Stimulated activated CD4-positive, alpha-beta T cell treated with anti-CD3 and anti-CD28 coated beads, TNF-alpha, amount 100 ng/mL, for 24 hours (primary cell): ENCODE data around the gene LYRM9.
"Not testable (repeated sequence)": the region's sequence is repeated elsewhere in the genome, so short reads cannot be mapped to it uniquely, and the experiment has no call there.

Experiments
- DNase-seq, 3 experiments: peaks; one replicate each; pipeline ENCODE4 v3.0.0-alpha.2; 2020; ENCODE audit warnings: low read depth in 3 of 3

Gene LYRM9

DNA sequence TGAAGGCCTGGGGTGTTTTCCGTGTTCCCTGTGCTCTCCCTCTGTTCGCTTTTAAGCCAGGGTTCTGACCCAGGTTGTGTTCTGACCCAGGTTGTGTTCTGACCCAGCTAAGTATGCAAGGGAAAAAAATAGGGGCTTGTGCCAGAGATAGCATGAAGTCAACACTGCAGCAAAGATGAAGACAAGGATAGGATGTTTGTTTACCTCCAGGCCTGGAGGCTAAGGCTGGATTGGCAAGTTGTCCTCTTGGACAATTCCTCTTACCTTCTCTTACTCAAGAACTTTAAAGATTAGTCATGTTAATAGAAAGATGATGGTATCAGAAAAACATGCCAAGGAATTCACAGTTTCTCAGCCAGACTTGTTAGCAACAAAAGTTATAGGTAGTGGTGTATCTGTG lies 19.4 kb downstream of the LYRM9 start:
- DNase-seq: no peak

DNA sequence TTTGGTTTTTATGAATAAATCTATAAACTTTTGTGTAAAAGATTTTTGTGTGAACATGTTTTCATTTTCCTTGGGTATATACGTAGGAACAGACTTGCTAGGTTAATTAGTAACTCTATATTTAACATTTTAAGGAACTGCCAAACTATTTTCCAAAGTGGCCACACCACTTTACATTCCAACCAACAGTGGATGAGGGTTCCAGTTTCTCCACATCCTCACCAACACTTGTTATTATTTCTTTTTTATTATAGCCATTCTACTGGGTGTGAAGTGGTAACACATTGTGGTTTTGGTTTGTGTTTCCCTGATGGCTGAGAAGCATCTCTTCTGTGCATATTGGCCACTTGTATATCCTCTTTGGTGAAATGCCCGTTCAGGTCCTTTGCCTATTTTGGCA lies 20.0 kb downstream of the LYRM9 start:
- no peak for DNase-seq

DNA sequence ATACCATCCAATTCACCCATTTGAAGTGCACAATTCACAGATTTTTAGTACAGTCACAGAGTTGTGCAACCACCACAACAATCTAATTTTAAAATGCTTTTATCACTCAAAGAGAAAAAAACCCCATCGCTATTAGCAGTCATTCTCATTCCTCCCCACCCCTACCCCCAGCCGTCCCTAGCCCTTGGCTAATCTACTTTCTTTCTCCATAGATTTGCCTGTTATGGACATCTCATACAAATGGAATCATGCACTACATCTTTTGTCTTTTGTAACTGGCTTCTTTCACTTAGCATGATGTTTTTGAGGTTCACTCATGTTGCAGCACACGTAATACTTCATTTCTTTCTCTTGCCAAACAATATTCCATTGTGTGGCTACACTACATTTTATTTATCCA lies 20.4 kb downstream of the LYRM9 start:
- DNase-seq: no peak

DNA sequence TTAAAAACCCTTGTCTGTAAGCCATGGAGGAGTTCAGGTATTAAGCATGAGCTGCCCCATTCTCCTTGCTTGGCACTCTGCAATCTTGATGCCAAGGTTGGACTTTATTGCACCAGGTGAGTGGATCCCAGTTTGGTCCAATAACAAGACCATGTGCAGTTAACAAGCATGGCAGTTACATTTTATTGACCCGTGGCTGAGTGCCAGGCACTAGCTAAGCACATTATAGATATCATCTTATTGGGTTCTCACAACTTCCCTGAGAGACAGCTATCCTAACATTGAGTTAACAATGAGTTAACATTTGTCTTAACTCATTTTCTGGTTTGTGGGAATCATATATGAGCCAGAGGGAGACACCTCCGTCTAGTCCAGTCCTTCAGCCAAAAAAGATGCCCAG lies 21.8 kb downstream of the LYRM9 start:
- DNase-seq: no peak

DNA sequence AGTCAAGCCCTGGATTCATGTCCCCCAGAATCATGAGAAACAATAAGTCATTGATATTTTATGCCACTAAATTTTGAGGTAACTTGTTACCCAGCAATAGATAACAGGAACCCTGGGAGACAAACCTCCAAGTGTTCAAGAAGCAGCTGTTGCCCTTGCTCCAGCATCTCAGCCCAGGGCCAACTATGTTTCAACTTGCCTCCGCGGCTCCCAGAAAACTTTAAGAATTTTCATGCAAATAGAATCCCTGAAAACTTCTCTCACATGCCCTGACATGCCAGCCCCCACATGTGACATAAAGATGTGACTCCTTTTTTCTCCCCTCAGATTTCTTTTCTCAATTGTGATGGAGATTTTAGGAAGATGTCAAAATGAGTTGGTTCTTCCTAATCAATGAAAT lies 22.8 kb downstream of the LYRM9 start:
- no peak for DNase-seq

DNA sequence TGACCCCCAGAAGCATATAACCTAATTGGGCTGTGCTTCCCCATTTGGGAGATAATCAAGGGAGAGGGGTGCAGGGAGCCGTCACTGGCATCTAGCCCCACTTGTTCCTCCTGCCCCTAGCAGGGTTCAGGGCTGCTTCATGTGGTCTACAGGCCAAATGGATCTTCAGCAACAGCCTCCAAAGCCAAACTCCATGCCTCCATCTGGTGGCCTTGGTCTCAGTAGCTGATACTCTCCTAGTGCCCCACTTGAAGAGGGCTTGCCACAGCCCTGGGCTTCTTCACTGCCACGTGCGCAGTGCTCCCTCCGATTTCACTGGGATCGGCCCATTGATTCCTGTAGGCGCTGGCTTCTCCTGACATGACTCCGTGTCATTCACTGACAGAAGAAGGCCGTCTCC lies 24.6 kb downstream of the LYRM9 start:
- DNase-seq: no peak

DNA sequence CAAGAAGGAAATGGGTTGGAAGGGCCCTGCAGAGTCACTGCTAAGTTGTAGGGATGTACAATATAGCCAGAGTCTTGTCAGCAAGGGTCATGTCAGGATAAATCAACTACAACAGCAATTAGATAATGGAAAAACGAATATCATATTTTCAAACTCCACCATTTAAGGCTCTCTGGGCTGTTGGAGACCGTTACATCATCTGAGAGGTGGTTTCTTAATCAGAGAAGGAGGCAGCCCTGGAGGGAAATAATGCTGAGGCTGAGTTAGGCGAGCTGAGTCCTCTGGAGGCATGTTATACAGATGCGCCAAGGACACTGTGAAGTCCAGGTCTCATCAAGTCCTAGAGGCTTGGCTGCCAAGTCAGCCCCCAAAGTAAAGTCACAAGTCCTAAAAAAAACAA lies 30.3 kb downstream of the LYRM9 start:
- DNase-seq: no peak

DNA sequence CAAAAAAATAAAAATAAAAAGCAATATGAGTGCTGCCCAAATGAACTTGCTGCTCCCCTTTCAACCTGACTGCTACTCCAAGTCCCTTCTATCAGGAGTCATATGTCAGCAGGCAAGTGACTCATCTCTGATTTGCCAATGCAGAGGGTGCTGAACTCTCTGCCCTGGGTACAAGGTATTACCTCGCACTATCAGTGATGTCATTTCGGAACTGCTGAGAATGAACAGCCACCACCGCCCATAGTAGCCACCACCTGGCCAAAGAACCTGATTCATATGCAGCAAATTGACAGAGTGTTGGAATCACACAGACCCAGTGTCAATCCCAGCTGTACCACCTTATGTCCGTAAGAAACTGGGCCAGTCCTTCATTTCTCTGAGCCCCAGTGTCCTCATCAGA lies 31.2 kb downstream of the LYRM9 start:
- no peak for DNase-seq

DNA sequence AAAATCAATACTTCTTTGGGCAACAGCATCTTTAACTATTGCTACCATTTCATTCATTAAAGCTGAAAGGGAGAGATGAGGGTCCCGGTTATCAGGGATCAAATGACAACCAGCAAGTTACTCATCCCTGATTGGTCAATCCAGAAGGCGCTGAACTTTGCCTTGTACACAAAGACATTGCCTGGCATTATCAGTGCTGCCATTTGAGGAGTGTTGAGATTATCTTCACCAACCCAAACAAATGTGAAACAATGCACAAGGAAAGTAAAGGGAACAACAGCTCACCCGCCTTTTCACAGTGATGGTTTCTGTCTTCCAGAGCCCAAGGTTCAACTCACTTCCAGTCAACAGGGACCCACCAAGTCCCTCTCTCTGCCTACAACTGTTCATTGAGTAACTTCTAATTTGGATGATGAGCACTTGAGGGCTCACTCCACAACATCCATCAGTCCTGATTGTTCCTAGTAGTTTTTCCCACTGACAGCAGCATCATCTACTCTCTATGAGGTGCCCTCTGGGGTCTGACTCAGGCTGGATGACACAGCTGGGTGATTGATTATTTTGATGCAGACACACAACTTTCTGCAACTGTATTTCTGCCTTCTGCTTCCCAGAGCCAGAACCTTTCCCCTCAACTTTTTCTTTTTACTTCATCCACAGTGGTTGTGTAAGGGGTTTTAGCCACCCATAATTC lies 32.0 kb downstream of the LYRM9 start:
- DNase-seq: no peak

DNA sequence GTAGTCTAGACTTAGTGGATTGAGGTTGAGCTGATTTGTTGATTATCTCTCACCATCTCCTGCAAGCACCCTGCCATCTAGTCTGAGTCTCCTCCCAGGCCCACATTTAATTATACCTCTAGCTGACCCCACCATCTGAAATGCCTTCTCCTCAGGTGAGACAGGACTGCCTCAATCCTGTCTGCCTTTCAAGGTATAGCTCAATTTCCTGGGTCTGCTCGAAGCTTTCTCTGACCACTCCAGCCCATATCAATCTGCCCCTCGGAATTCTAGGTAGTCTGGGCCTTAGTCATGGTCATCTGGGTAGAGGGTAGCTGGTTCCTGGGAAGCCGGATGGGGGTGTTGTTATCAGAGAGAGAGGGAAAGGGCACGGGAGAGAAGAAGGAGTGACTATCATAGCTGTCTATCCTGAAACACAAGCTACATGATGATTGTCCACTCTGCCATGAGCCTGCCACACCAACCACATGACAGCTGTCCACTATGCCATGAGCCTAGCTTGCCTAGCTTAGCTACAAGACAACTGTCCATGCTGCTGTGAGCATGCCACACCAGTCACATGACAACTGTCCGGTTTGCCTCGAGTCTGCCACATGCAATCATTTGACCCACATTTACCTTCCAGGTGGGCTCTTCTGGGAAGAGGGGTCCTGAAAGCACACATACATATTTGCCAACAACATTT lies 34.4 kb downstream of the LYRM9 start:
- DNase-seq: no peak

DNA sequence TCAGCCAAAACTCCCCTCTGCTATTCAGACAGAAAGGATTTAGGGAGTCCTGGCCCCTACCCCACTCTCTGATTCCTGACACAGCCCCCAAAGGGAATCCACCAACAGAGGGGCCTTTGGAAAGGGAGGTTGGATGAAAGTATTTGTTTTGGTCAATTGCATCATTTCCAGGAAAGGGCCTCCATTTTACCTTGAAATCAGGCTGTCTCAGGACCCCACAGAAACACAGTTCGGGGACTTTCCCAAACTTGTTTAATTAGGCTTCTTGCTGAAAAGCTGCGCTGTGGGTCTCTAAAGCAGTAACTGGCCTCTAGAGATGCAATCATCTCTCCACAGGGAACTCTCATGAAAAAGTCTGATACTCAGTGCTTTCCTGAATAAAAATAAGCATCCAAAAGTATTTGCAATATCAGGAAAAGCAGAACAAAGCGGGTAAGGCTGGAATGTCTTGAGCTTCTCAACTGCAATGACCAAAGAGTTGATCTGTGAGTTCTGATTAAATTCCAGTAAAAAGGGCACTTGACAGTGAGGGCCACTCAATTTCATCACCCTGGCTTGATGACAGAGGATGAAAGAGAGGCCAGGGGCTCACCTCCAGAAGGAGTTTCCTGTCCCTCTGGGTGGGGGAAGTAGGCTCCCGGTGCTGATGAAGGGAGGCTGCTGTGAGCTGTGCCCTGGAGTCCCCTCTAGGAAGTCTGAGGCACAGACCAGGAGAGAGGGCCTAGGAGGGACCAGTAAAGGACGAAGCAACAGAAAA lies 36.3 kb downstream of the LYRM9 start:
- no peak for DNase-seq

DNA sequence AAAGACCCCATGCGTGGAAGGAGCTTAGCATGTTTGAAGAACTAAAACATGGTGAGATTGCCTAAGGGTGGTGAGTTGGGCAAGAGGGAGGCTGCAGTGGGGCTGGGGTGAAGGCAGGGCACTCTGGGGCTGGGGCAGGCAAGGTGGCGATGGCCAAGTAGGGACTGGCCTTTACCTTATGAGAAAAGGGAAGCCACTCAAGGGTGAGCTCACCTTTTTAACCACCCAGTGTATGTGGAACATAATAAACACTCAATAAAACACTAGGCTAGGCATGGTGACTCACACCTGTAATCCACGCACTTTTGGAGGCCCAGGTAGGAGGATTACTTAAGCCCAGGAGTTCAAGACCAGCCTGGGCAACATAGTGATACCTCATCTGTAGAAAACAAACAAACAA lies 37.7 kb downstream of the LYRM9 start:
- DNase-seq: no peak

DNA sequence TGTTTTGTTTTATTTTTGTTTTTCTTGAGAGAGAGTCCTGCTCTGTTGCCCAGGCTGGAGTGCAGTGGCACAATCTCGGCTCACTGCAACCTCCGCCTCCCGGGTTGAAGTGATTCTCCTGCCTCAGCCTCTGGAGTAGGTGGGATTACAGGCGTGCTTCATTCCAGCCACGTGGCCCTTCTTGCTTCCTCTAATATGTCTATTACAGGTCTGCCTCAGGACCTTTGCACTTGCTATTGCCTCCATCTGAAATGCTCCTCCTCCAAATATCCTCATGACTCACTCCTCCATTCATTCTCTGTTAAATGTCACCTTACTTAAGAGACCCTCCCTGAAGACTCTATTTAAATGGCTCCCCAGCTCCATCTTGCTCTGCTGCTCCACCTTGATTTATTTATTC lies 39.0 kb downstream of the LYRM9 start:
- no peak for DNase-seq

DNA sequence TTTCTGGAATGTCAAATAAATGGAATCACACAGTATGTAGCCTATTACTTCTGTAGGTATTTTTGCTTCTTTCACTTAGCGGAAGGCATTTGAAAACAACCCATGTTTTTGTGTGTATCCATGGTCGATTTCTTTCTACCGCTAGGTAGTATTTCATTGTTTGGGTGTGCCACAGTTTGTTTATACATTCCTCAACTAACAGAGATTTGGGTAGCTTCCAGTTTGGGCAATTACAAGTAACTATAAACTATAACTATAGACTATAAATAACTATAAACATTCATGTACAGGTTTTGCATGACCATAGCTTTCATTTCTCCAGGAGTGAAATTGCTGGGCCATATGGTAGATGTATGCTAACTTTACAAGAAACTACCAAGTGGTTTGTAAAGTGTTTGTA lies 40.1 kb downstream of the LYRM9 start:
- DNase-seq: no peak

DNA sequence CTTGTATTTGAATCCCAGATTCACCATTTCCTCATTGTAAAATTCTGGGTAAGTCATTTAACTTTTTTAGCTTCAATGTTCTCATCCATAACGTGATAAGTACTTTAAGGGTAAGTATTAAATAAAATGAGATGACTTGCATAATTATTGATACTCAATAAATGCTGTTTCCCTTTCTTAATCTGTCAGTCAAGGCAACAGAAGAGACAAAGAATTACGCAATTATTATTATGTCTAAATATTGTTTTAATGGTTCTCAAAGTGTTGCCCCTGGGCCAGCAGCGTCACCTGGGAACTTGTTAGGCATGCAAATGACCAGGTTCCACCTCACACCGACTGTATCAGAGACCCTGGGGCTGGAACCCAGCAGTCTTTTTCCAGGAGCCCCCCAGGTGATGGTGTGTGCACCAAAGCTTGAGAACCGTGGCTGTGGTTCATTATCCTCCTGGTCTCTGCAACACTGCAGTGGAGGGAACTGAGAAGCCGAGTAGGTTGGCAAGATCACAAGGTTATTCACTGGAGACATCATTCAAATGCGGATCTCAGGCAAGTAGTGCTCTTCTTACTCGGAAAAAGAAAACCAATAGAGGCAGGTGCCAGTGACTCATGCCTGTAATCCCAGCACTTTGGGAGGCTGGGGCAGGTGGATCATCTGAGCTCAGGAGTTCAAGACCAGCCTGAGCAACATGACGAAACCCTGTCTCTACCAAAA lies 43.5 kb downstream of the LYRM9 start:
- DNase-seq: no peak

DNA sequence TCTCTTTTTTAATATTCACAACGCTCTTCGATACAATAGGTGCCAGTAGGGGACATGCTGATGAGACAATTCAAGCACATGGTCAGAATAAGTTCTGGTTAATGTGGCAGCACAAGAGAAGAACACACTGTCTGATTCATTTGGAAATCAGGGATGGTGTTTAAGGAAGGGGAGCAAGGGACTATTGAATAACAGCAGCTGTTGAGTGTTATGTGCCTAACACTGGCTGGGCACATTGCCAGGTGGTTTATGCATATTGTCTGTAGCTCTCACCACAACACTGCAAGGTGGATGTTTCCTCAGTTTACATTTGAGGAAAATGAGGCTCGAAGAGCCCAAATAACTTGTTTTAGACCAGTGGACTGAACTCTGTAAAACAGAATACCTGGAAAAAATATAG lies 44.2 kb downstream of the LYRM9 start:
- no peak for DNase-seq

DNA sequence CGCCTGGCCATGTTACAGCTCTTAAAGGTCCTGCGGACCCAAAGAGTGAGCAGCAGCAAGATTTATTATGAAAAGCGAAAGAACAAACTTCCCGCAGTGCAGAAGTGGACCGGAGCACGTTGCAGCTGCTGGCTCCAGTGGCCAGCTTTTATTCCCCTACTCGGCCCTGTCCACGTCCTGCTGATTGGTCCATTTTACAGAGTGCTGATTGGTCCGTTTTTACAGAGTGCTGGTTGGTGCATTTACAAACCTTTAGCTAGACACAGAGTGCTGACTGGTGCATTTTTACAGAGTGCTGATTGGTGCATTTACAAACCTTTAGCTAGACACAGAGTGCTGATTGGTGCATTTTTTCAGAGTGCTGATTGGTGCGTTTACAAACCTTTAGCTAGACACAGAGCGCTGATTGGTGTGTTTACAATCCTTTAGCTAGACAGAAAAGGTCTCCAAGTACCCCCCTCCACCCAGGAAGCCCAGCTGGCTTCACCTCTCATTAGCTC lies 46.3 kb downstream of the LYRM9 start:
- DNase-seq: not testable (repeated sequence)

DNA sequence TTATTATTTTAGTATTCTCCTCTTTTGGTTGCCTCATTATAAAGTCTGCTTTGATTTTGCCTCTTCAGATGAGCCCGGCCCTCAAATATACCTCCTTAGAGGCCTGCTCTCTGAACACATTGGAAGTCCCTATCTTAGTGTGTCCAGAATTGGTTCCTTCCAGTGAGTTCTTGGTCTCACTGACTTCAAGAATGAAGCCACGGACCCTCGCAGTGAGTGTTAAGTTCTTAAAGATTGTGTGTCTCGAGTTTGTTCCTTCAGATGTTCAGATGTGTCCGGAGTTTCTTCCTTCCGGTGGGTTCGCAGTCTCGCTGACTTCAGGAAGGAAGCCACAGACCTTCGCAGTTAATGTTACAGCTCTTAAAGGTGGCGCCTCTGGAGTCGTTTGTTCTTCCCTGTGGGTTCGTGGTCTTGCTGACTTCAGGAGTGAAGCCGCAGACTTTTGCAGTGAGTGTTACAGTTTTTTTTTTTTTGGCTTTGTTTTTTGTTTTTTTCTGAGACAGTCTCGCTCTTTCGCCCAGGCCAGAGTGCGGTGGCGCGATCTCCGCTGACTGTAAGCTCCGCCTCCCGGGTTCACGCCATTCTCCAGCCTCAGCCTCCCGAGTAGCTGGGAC lies 47.0 kb downstream of the LYRM9 start:
- DNase-seq: peak in 1 of 3 experiments; percentile 4

DNA sequence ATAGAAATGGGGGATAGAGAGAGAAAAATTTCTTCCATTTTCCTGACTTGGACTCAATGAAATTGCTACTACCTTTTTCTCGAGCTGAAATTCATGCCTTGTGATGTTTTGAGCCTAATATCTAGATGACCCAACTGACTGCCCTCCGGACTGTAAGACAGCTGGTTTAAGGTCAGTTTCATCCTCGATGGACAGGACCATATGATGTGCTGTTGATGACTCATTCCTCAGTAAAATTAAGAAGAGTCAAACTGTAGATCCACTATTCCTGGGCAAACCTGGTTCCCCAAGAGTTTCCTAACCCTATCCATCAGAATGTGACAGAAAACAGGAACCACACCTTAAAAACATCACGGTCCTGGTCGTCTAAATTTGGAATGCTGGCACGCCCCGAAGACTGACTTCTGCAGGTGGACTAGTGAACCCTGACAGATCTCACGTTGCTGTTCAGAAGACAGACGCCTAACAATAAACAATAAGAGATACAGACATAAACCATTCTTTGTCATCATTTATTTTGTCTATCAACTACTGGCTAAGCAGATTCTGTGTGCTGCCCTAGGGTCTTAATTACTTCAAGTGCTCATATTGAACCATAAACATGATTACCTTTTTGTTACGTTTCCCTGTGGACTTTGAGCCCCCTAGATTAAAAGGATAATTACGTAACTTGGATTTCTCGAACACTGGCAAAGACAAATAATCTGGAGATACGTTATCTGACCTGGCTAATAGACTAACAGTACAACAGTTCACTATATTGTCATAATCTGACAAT lies 47.7 kb downstream of the LYRM9 start:
- no peak for DNase-seq

DNA sequence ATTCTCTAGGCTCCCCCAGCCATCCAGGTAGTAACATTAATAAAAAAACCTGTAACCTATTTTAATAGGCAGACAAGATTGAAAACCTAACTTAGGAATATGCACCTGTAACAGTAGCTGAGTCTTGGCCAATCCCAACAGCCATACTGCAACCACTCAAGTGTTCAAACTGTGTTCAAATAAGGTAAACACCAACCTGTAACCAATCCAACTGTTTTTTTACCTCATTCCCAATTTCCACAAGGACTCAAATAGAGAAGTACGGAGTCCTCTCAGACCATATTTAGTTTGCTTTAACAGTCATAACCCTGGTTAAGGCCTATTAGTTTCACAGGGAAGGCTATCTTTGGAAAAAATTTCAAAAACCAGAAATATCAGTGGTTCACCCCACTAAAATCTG lies 52.5 kb downstream of the LYRM9 start:
- no peak for DNase-seq

DNA sequence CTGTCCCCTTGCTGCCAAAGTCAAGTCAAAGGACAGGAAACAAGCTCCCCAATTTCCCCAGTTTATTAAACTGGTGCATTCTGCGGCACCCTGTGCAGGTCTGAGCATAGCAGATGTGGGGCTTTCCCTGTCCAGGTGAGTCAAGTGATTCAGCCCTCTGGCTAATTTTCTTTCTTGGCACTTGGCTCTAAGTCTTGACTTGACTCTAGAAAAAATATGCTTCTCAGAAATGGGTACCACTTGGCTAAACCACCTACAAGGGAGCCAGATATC lies 52.8 kb downstream of the LYRM9 start:
- DNase-seq: not testable (repeated sequence)
